MCF 10A (cell line): ENCODE results near the gene LRBA. TPM values are rescaled to one million over a fixed set of nuclear protein-coding genes. Genes with fewer than 3 reads are reported as not detected.

Source experiments
- BruUV-seq: library from RNA; stranded (reverse); fragments of 400-500 nt; replicated peaks from 2 replicates; lab custom pipeline; 2021; lab: Mats Ljungman, UMichigan
- CTCF ChIA-PET: fragments of 300-600 bp; sonication (Branson Sonifier 250); formaldehyde crosslinking; extraction: SDS; loops from one replicate; lab custom pipeline; 2021; ENCODE audit warnings: antibody characterized with exemption, inconsistent platforms; lab: Yijun Ruan, JAX
- POLR2A ChIA-PET: fragments of 300-600, 350-650 bp; sonication (Branson Sonifier 250); formaldehyde crosslinking; extraction: SDS; loops from one replicate; lab custom pipeline; 2020; ENCODE audit warnings: antibody characterized with exemption, inconsistent platforms; lab: Yijun Ruan, JAX
- DNase-seq: peaks from one replicate; pipeline ENCODE4 v3.0.0-alpha.2; 2018; ENCODE audit not compliant: unreplicated experiment
- H3K27ac Mint-ChIP-seq: one replicate; pipeline ENCODE4 v1.8.0; 2022; ENCODE audit warnings: mild to moderate bottlenecking, low read depth, mixed read lengths; ENCODE audit not compliant: unreplicated experiment
- H3K27me3 Mint-ChIP-seq: one replicate; pipeline ENCODE4 v1.8.0; 2022; ENCODE audit warnings: mixed read lengths; ENCODE audit not compliant: insufficient read depth, unreplicated experiment
- H3K36me3 Mint-ChIP-seq: one replicate; pipeline ENCODE4 v1.8.0; 2022; ENCODE audit warnings: mild to moderate bottlenecking, moderate library complexity, mixed read lengths; ENCODE audit not compliant: insufficient read depth, unreplicated experiment
- H3K4me1 Mint-ChIP-seq: one replicate; pipeline ENCODE4 v1.8.0; 2022; ENCODE audit warnings: mixed read lengths; ENCODE audit not compliant: insufficient read depth, unreplicated experiment
- H3K4me3 Mint-ChIP-seq: one replicate; pipeline ENCODE4 v1.8.0; 2022; ENCODE audit warnings: mild to moderate bottlenecking, moderate library complexity, mixed read lengths; ENCODE audit not compliant: unreplicated experiment
- H3K9me3 Mint-ChIP-seq: one replicate; pipeline ENCODE4 v1.8.0; 2022; ENCODE audit warnings: mixed read lengths; ENCODE audit not compliant: unreplicated experiment
- CTCF ChIP-seq: fragments of 200-600 bp; IDR thresholded peaks from one replicate; pipeline ENCODE4 v1.8.0; 2022; ENCODE audit warnings: antibody characterized with exemption, mild to moderate bottlenecking; ENCODE audit not compliant: unreplicated experiment
- intact Hi-C: fragments of 100-400 bp; cut with micrococcal nuclease; formaldehyde crosslinking; loops from 2 replicates; pipeline ENCODE4 v1.14.1; 2022
- total RNA-seq: library from RNA; stranded (reverse); gene quantifications from 2 replicates; pipeline ENCODE4 v1.2.3, GENCODE V29; 2022

LRBA gene
- total RNA-seq, 1 experiment from 2014 or later = 64.5 TPM

- no peak for TF ChIP-seq CTCF
- intact Hi-C loops = no loop called here
- no peaks in the 10 kb centered on the region for H3K4me1 Mint-ChIP-seq
- H3K4me3 Mint-ChIP-seq = no peak overlapping the region
- H3K27me3 Mint-ChIP-seq = no peaks in the 10 kb centered on the region
- no TSS peak for BruUV-seq
- DNase-seq = no peak
- POLR2A ChIA-PET = interaction anchor here (0.6 kb wide), 1 partner anchor 109 kb away, joined by 4 read pairs; no protein-coding TSS in a partner anchor
- H3K36me3 Mint-ChIP-seq = no peaks in the 10 kb centered on the region
- no peaks in the 10 kb centered on the region for H3K9me3 Mint-ChIP-seq
- CTCF ChIA-PET = interaction anchor here (1.0 kb wide), 1 partner anchor 21 kb away, joined by 3 read pairs; no protein-coding TSS in a partner anchor
- no peak overlapping the region for H3K27ac Mint-ChIP-seq
Measured at GRCh38 chr4:151052785-151053184, 37.7 kb upstream of the LRBA start.

- no peaks in the 10 kb centered on the region for H3K4me1 Mint-ChIP-seq
- no peaks in the 10 kb centered on the region for H3K9me3 Mint-ChIP-seq
- TF ChIP-seq CTCF = no peak
- H3K36me3 Mint-ChIP-seq = no peaks in the 10 kb centered on the region
- intact Hi-C loops = no loop called here
- ChIA-PET CTCF (interaction anchor here (0.5 to 0.7 kb wide), 2 partner anchors 36 to 134 kb away, joined by 3 to 4 read pairs; no protein-coding TSS in a partner anchor), POLR2A (no interaction called here)
- no peak overlapping the region for H3K27ac Mint-ChIP-seq
- H3K4me3 Mint-ChIP-seq = no peak overlapping the region
- DNase-seq = no peak
- H3K27me3 Mint-ChIP-seq = no peaks in the 10 kb centered on the region
- BruUV-seq = no TSS peak
Measured at GRCh38 chr4:151049430-151049884, 34.4 kb upstream of the LRBA start.

- DNase-seq = no peak
- POLR2A ChIA-PET = interaction anchor here (1.0 kb wide), 1 partner anchor 33 kb away, joined by 6 read pairs; no protein-coding TSS in a partner anchor
- no peaks in the 10 kb centered on the region for H3K9me3 Mint-ChIP-seq
- no peak overlapping the region for H3K27ac Mint-ChIP-seq
- H3K27me3 Mint-ChIP-seq = no peaks in the 10 kb centered on the region
- H3K4me3 Mint-ChIP-seq = no peak overlapping the region
- no peaks in the 10 kb centered on the region for H3K36me3 Mint-ChIP-seq
- intact Hi-C loops = no loop called here
- no TSS peak for BruUV-seq
- CTCF ChIA-PET = interaction anchor here (0.7 kb wide), 1 partner anchor 134 kb away, joined by 3 read pairs; no protein-coding TSS in a partner anchor
- no peak for TF ChIP-seq CTCF
- no peaks in the 10 kb centered on the region for H3K4me1 Mint-ChIP-seq
Measured at GRCh38 chr4:151048913-151049312, 33.8 kb upstream of the LRBA start.

GRCh38 chr4:151046609-151047008 lies 31.5 kb upstream of the LRBA start:
- DNase-seq = no peak
- BruUV-seq = no TSS peak
- Mint-ChIP-seq H3K9me3 (no peaks in the 10 kb centered on the region), H3K4me3 (no peak overlapping the region), H3K4me1 (no peaks in the 10 kb centered on the region), H3K27ac (no peak overlapping the region), H3K27me3 (no peaks in the 10 kb centered on the region), H3K36me3 (no peaks in the 10 kb centered on the region)
- intact Hi-C loops = no loop called here
- ChIA-PET CTCF (interaction anchor here (0.8 kb wide), 1 partner anchor 35 kb away, joined by 4 read pairs; no protein-coding TSS in a partner anchor), POLR2A (no interaction called here)
- no peak for TF ChIP-seq CTCF
